Measurements from ENCODE around the gene ADAMTSL2.

- no peak for TF ChIP-seq CTCF (IDR thresholded peaks at IDR 0.05)
- no peak for TF ChIP-seq POLR2A (IDR thresholded peaks at IDR 0.05)
These were observed 40.9 kb downstream of the ADAMTSL2 start for GRCh38 chr9:133575186-133576030.
